Sciatic nerve (tissue), 2 donors: ENCODE results near the gene EVPL. TPM values are rescaled to one million over a fixed set of nuclear protein-coding genes. Genes with fewer than 3 reads are reported as not detected.
"Not testable (repeated sequence)": the region's sequence is repeated elsewhere in the genome, so short reads cannot be mapped to it uniquely, and the experiment has no call there.

Experiments used
- ATAC-seq: fragments of 200-7000 bp; cut with Tn5 transposase; one replicate; pipeline ENCODE4 v1.9.1; 2020; ENCODE audit warnings: mild to moderate bottlenecking, moderate library complexity
- DNase-seq: peaks from one replicate; pipeline ENCODE4 v3.0.0-alpha.2; 2020; ENCODE audit warnings: low spot score
- intact Hi-C: fragments of 100-400 bp; cut with DNase I; formaldehyde crosslinking; loops from one replicate; pipeline ENCODE4 v1.14.2; 2022
- total RNA-seq: library from RNA; stranded (reverse); fragmentation: NEBNext Ultra II Directional; extraction: Animal tissue kit (Norgen Biotek cat#: 25700); gene quantifications from one replicate; pipeline ENCODE4 v1.2.1, GENCODE V29; 2021
- donor health status: DM: no; HTN: no; CAD: no.
- donor health status: DM: no; HTN: no; CAD: no.

Gene EVPL
- total RNA-seq, 1 donor from 2014 or later, result 1.2 TPM

GRCh38 chr17:75980188-75981018 is 46.7 kb downstream of the EVPL start:
- intact Hi-C loops, result no loop called here
- DNase-seq (peak; percentile 46), ATAC-seq (peak; percentile 0)

DNA sequence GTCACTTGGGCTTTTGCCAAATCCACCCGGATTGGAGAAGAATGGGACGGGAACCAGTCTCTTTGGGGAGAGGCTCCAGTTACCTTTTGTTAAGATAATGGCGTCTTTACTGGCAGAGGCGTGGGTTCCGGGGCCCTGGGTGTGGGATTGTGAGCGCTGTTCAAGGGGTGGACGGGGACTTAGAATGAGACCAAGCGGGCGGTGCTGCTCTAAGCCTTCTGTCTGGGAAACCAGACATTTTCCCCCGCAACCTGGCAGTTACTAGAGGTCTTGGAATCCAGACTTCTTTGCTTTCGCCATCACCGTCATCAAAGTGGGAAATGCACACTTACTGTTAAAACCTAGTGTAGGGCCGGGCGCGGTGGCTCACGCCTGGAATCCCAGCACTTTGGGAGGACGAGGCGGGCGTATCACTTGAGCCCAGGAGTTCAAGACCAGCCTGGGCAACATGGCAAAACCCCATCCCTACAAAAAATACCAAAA is 47.4 kb downstream of the EVPL start:
- intact Hi-C loops, result no loop called here
- DNase-seq (no peak), ATAC-seq (peak; percentile 43)

GRCh38 chr17:75978938-75979704 is 48.0 kb downstream of the EVPL start, which contains the start of the genes ACOX1 and TEN1:
TSS of gene ACOX1 (minus strand) at chr17:75979166. CDS start at chr17:75979073, 93 bp downstream.
TSS of gene TEN1 (plus strand) at chr17:75979240. CDS start at chr17:75986193, 6,953 bp downstream.
- ATAC-seq (peak; percentile 98), DNase-seq (peak; percentile 99)
- intact Hi-C loops, result no loop called here

- intact Hi-C loops, result no loop called here
- ATAC-seq (no peak), DNase-seq (no peak)
Measured at GRCh38 chr17:75976175-75976848, 50.8 kb downstream of the EVPL start.

DNA sequence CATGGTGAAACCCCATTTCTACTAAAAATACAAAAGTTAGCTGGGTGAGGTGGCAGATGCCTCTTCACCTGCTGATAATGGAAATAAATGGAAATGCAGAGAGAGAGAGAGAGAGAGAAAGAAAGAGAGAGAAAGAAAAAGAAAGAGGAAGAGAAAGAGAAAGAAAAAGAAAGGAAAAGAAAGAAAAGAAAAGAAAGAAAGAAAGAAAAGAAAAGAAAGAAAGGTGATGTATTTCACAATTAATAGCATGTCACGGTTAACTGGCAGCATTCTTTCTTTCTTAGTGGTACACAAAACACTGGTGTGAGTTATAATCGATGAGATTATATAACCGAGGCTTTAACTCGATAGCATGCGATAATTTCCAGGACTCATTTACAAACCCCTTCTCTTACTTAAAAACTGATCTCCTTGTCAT is 51.3 kb downstream of the EVPL start:
- ATAC-seq, result no peak
- intact Hi-C loops, result no loop called here
- DNase-seq, result no peak

DNA sequence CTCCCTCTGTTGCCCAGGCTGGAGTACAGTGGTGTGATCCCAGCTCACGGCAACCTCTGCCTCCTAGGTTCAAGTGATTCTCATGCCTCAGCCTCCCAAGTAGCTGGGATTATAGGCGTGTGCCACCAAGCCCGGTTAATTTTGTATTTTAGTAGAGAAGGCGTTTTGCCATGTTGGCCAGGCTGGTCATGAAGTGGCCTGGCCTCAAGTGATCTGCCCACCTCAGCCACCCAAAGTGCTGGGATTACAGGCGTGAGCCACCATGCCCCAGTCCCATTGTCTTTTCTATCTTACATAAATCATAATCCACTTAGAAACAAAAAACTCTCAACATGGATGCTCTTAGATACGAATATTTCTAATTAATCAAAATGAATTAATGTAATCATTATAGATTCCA is 51.9 kb downstream of the EVPL start:
- ATAC-seq, intact Hi-C loops: not testable (repeated sequence)
- DNase-seq, result peak; percentile 27

DNA sequence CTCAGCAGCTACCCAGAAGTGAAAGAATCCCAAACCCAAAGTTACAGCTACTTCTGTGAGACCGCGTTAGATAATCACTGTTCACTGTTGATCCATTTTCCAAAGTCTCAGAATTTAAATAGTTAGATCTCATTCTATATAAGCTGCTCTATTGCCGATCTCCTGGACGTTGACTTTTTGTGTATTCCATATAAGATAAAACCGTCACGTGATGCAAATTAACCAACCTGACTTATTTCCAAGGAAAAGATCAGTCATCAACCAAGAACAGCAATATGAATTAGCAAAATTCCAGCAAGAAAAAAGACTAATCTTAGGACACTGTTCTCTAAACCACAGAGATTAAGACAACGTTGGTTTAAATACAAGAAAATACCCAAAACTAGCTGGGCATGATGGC is 56.5 kb downstream of the EVPL start:
- no peak for ATAC-seq
- intact Hi-C loops, result no loop called here
- DNase-seq, result no peak

GRCh38 chr17:75970011-75970523 is 57.0 kb downstream of the EVPL start:
- ATAC-seq (no peak), DNase-seq (peak; percentile 18)
- intact Hi-C loops, result no loop called here

GRCh38 chr17:75969044-75969443 is 58.1 kb downstream of the EVPL start:
- DNase-seq, result peak; percentile 31
- ATAC-seq, intact Hi-C loops: not testable (repeated sequence)

DNA sequence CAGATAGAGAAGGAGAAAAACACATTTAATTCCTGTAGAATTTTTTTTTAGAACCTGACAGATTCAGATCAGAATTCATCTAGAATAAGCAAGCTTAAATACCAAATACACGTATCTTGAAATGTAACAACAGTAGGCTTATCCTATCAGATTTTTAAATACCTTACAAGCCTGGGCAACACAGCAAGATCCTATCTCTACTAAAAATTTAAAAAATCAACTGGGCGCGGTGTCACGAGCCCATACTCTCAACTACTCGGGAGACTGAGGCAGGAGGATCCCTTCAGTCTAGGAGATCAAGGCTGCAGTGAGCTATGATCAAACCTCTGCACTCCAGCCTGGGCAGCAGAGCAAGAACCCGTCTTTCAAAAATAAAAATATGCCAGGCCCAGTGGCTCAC is 61.6 kb downstream of the EVPL start:
- intact Hi-C loops, result no loop called here
- no peak for DNase-seq
- ATAC-seq, result no peak

DNA sequence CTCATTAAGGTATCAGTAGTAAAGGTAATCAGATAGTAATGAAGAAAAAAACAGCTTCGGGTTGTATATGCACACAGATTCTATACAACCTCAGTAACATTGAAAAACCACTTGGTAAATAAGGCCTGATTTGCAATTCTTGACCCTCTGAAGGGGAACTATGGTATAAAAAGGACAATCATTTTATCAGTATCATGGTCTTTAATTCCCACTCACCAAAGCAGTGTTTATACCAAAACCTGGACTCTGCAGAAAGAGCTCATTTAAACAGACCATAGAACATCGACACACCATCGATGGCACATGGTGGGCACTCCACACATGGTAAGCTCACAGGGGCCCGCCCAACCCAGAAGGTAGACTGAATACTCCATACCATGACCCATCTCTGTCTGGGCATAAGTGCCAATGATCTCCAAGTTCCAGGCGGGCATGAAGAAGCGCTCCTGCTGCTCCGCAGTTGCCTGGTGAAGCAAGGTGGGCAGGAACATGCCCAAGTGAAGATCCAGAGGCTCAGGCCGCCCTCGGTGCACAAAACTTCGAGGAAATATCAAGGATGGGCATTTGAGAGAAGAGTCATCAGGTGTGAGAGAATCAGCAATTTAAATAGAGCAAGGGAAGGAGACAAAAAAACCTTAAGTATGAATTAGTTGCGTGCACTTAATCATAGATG is 67.1 kb downstream of the EVPL start:
- no peak for ATAC-seq

DNA sequence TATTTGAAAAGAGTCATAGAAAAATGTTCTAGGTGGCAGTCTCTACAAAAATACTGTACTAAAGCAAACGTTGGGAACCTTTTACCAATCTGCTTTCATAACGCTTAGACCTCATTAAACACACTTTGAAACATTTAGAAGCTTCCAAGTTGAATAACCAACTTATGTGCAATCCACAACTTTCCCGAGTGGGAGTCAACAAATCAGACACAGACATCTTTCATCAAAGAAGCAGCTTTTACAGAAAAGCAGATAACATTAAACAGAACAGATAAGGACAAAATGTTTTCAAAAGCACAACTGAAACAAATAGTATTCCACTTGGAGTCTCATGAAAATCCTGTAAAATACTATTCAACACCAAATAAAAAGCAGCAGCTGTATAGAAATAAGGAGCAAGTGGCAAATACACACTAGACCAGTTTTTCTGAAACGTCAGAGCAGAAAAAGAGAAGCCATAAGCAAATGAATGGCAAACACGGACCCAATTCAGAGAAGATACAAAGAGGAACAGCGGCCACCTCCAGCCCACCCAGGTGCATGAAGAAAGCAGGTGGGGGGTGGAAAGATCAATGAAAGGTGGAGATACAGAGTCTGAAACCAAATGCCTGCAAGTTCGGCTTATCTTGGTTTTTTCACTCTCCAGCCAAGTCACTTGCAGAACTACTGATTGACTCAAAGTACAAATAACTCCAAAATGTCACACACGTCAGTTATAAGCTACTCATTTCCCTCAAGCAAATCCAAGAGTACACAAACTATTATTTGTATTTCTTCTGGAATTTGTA is 67.9 kb downstream of the EVPL start:
- intact Hi-C loops, result no loop called here
- DNase-seq (no peak), ATAC-seq (no peak)

More for the DNA sequence above, 67.1 kb downstream of the EVPL start:
- intact Hi-C loops, result no loop called here
- peak; percentile 33 for DNase-seq

Other genes with a start within 250 kb of the EVPL start
- 41.4 TPM for gene UNK, start 242.5 kb downstream of the EVPL start, total RNA-seq
- 30.9 TPM for gene UNC13D, start 182.9 kb downstream of the EVPL start, total RNA-seq
- 156 TPM for gene WBP2, start 172.0 kb downstream of the EVPL start, total RNA-seq
- gene TRIM47, start 148.7 kb downstream of the EVPL start, total RNA-seq, result 50.7 TPM
- 24.7 TPM for gene TRIM65, start 130.4 kb downstream of the EVPL start, total RNA-seq
- gene MRPL38, start 122.4 kb downstream of the EVPL start, total RNA-seq, result 73.6 TPM
- 18.5 TPM for gene FBF1, start 86.3 kb downstream of the EVPL start, total RNA-seq
- 64.6 TPM for gene ACOX1, start 48.1 kb downstream of the EVPL start, total RNA-seq
- 8.1 TPM for gene TEN1, start 48.1 kb downstream of the EVPL start, total RNA-seq
- gene CDK3, start 26.5 kb downstream of the EVPL start, total RNA-seq, result 5.2 TPM
- 65.1 TPM for gene SRP68, start 45.2 kb upstream of the EVPL start, total RNA-seq
- gene GALR2, start 47.5 kb upstream of the EVPL start, total RNA-seq, result not detected
- gene ZACN, start 51.9 kb upstream of the EVPL start, total RNA-seq, result not detected
- gene EXOC7, start 76.5 kb upstream of the EVPL start, total RNA-seq, result 125 TPM
- gene FOXJ1, start 113.9 kb upstream of the EVPL start, total RNA-seq, result 0.40 TPM
- 15.8 TPM for gene RNF157, start 213.2 kb upstream of the EVPL start, total RNA-seq
- gene UBALD2, start 238.0 kb upstream of the EVPL start, total RNA-seq, result 38.4 TPM